Caco-2 (cell line): ENCODE measurements around the gene TCF7L2. TPM values are rescaled to one million over a fixed set of nuclear protein-coding genes. Genes with fewer than 3 reads are reported as not detected.
A peak's percentile ranks its signal among the peaks of the same experiment; 100 is the strongest.

Experiments
- BruUV-seq: library from RNA; stranded (reverse); fragments of 400-500 nt; replicated peaks from 2 replicates; lab custom pipeline; 2021; lab: Mats Ljungman, UMichigan
- CTCF ChIA-PET: fragments of 300-600 bp; sonication (Branson Sonifier 250); formaldehyde crosslinking; loops from one replicate; lab custom pipeline; 2022; ENCODE audit warnings: antibody characterized with exemption; lab: Charles Lee
- POLR2A ChIA-PET: fragments of 300-600 bp; sonication (Branson Sonifier 250); formaldehyde crosslinking; loops from one replicate; lab custom pipeline; 2022; ENCODE audit warnings: antibody characterized with exemption; lab: Charles Lee
- DNase-seq, 2 experiments: peaks; one replicate each; pipeline versions ENCODE4 v3.0.0 to v3.0.0-alpha.2; 2020 to 2022
- H3K27me3 ChIP-seq: replicated peaks from 2 replicates; pipeline ENCODE4 v1.6.0; 2011; ENCODE audit warnings: low read length; ENCODE audit not compliant: control insufficient read depth, insufficient read depth
- H3K36me3 ChIP-seq: 2 replicates; pipeline ENCODE4 v1.5.1; 2011; ENCODE audit warnings: low read length; ENCODE audit not compliant: control insufficient read depth, insufficient read depth
- H3K4me1 ChIP-seq: fragments of 250-450 bp; sonication (Bioruptor Pico); 2 replicates; pipeline ENCODE4 v1.5.1; 2020; ENCODE audit warnings: mild to moderate bottlenecking
- H3K4me3 ChIP-seq: 2 replicates; pipeline ENCODE4 v1.5.1; 2011; ENCODE audit warnings: low read depth, mild to moderate bottlenecking, control low read depth, low read length
- H3K9me3 ChIP-seq: fragments of 250-450 bp; sonication (Bioruptor Pico); 2 replicates; pipeline ENCODE4 v1.5.1; 2020; ENCODE audit warnings: mild to moderate bottlenecking, moderate library complexity
- H3K27ac Mint-ChIP-seq: one replicate; pipeline ENCODE4 v1.8.0; 2022; ENCODE audit warnings: mixed read lengths; ENCODE audit not compliant: unreplicated experiment
- H3K27me3 Mint-ChIP-seq: one replicate; pipeline ENCODE4 v1.8.0; 2022; ENCODE audit warnings: mixed read lengths; ENCODE audit not compliant: insufficient read depth, unreplicated experiment
- H3K36me3 Mint-ChIP-seq: one replicate; pipeline ENCODE4 v1.8.0; 2022; ENCODE audit warnings: mild to moderate bottlenecking, mixed read lengths; ENCODE audit not compliant: insufficient read depth, unreplicated experiment
- H3K4me1 Mint-ChIP-seq: one replicate; pipeline ENCODE4 v1.8.0; 2022; ENCODE audit warnings: low read depth, mixed read lengths; ENCODE audit not compliant: unreplicated experiment
- H3K4me3 Mint-ChIP-seq: one replicate; pipeline ENCODE4 v1.8.0; 2022; ENCODE audit warnings: mild to moderate bottlenecking, moderate library complexity, mixed read lengths; ENCODE audit not compliant: unreplicated experiment
- H3K9me3 Mint-ChIP-seq: one replicate; pipeline ENCODE4 v1.8.0; 2022; ENCODE audit warnings: mixed read lengths; ENCODE audit not compliant: unreplicated experiment
- intact Hi-C: fragments of 100-400 bp; cut with micrococcal nuclease; formaldehyde crosslinking; loops from one replicate; pipeline ENCODE4 v1.10.0; 2022; ENCODE audit not compliant: unreplicated experiment
- total RNA-seq: library from RNA; stranded (reverse); gene quantifications from 2 replicates; pipeline ENCODE4 v1.2.3, GENCODE V29; 2022
- TF ChIP-seq, protein P1 (sequence below), 2 experiments: fragments of 200-600 bp in 1 of 2; IDR thresholded peaks; 1 replicate in 1 of 2; 2 replicates in 1 of 2; pipeline versions ENCODE4 v1.5.1 to v1.8.0; 2011 to 2022; ENCODE audit warnings: antibody characterized with exemption in 1 of 2, control low read depth in 1 of 2, inconsistent platforms in 1 of 2, low read depth in 1 of 2, low read length in 1 of 2, mild to moderate bottlenecking in 1 of 2, moderate library complexity in 1 of 2; ENCODE audit not compliant: insufficient read depth in 1 of 2, severe bottlenecking in 1 of 2, unreplicated experiment in 1 of 2

TCF7L2 gene
- total RNA-seq, 1 experiment from 2014 or later, result 45.4 TPM

DNA sequence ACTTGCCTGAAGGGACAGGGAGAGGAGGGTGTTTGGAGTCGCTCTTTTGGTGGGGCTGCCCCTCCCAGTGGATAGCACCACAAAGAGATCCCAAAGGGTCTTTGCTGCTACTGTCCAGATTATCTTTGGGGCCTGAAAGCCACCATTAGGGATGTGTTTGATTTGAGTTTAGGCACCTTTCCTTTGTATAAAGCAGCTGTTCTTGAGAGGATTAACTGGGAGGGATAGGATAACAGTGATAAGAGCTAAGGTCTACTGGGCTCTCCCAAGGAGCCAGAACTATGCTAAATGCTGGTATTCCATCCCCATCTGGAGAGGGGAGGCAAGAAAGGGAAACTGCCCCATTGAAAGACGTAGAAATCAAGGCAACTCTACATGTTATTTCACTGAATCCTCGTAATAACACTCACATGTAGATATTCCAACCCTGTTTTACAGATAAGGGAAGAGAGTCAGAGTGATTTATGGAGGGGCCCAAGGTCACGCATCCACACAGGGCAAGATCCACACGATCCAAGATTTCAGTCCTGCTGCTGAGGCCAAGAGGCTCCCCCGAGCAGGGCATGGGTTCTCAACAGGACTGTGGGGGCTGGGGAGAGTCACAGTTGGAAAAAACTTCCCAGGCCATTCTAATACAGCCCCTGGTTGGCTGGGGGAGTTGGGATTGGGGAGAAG lies 11.1 kb upstream of the TCF7L2 start:
- intact Hi-C loops, result no loop called here
- no peaks in the 10 kb centered on the region for H3K9me3 ChIP-seq
- H3K4me3 ChIP-seq, result no peak overlapping the region
- ChIA-PET POLR2A (no interaction called here), CTCF (interaction anchor here (0.6 kb wide), 1 partner anchor 10 kb away, joined by 6 read pairs; no protein-coding TSS in a partner anchor)
- H3K27me3 ChIP-seq, result no peaks in the 10 kb centered on the region
- Mint-ChIP-seq H3K27ac (no peak overlapping the region), H3K27me3 (no peaks in the 10 kb centered on the region), H3K4me1 (peaks cover 12% of the 10 kb centered on the region), H3K36me3 (peaks cover 5% of the 10 kb centered on the region), H3K4me3 (no peak overlapping the region), H3K9me3 (no peaks in the 10 kb centered on the region)
- DNase-seq, result peak in 1 of 2 experiments; percentile 54
- TF ChIP-seq, protein P1, sequence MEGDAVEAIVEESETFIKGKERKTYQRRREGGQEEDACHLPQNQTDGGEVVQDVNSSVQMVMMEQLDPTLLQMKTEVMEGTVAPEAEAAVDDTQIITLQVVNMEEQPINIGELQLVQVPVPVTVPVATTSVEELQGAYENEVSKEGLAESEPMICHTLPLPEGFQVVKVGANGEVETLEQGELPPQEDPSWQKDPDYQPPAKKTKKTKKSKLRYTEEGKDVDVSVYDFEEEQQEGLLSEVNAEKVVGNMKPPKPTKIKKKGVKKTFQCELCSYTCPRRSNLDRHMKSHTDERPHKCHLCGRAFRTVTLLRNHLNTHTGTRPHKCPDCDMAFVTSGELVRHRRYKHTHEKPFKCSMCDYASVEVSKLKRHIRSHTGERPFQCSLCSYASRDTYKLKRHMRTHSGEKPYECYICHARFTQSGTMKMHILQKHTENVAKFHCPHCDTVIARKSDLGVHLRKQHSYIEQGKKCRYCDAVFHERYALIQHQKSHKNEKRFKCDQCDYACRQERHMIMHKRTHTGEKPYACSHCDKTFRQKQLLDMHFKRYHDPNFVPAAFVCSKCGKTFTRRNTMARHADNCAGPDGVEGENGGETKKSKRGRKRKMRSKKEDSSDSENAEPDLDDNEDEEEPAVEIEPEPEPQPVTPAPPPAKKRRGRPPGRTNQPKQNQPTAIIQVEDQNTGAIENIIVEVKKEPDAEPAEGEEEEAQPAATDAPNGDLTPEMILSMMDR (IDR thresholded peaks at IDR 0.05; ENCODE audit: insufficient read depth in 1 of 2, low read depth in 1 of 2, low read length in 1 of 2, severe bottlenecking in 1 of 2, unreplicated experiment in 1 of 2), result no peak
- no TSS peak for BruUV-seq
- peaks cover 14% of the 10 kb centered on the region for H3K4me1 ChIP-seq
- no peaks in the 10 kb centered on the region for H3K36me3 ChIP-seq

DNA sequence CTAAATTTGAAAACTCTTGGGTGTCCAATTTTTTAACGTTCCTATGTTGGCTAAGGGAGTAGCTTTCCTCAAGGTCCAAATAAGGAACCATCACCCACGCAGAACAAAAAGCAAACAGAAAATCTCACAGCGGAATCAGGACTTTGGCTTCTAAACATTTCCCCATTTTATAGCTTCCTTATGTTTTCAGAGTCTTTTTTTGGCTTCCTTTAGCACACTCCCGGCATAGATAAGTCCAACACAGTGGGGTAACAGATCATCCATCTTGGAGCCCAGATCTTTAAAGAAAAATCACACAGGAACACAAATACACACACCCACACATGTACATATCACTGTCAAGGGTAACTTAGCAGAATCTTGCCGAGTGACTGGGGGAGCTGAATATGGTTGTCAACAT lies 4.2 kb upstream of the TCF7L2 start:
- TF ChIP-seq, protein P1 (IDR thresholded peaks at IDR 0.05; ENCODE audit: insufficient read depth in 1 of 2, low read depth in 1 of 2, low read length in 1 of 2, severe bottlenecking in 1 of 2, unreplicated experiment in 1 of 2), result no peak
- no peak overlapping the region for H3K27ac Mint-ChIP-seq
- DNase-seq, result no peak
- peaks cover 35% of the 10 kb centered on the region for H3K4me1 ChIP-seq
- H3K27me3 Mint-ChIP-seq, result no peaks in the 10 kb centered on the region
- H3K9me3 ChIP-seq, result no peaks in the 10 kb centered on the region
- intact Hi-C loops, result no loop called here
- no TSS peak for BruUV-seq
- peaks cover 22% of the 10 kb centered on the region for H3K36me3 Mint-ChIP-seq
- ChIA-PET POLR2A (no interaction called here), CTCF (no interaction called here)
- no peaks in the 10 kb centered on the region for H3K36me3 ChIP-seq
- no peak overlapping the region for H3K4me3 ChIP-seq
- no peaks in the 10 kb centered on the region for H3K9me3 Mint-ChIP-seq
- H3K4me3 Mint-ChIP-seq, result no peak overlapping the region
- no peaks in the 10 kb centered on the region for H3K27me3 ChIP-seq
- peaks cover 42% of the 10 kb centered on the region for H3K4me1 Mint-ChIP-seq

DNA sequence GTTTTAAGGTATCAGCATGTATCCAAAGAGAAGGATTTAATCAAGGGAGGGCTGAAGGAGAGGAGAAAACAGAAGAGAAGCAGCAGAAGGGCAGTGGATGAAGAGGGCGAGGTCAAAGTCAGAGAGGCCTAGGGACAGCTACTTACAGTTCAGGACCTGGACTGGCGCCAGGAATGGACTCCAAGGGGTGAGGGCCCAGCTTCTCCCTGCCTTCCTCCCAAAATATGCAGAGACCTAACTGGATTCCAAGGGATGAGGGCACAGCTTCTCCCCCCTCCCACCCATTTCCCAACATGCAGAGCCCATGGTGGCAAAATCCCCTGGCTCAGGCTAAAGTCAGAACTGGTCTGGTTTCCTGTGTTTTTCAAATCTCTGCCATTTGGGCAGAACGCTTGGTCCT lies 3.4 kb upstream of the TCF7L2 start:
- Mint-ChIP-seq H3K4me3 (no peak overlapping the region), H3K27me3 (no peaks in the 10 kb centered on the region), H3K27ac (no peak overlapping the region), H3K36me3 (peaks cover 29% of the 10 kb centered on the region), H3K9me3 (no peaks in the 10 kb centered on the region), H3K4me1 (peaks cover 42% of the 10 kb centered on the region)
- Histone ChIP-seq H3K9me3 (no peaks in the 10 kb centered on the region), H3K4me1 (peaks cover 35% of the 10 kb centered on the region), H3K27me3 (no peaks in the 10 kb centered on the region), H3K4me3 (no peak overlapping the region), H3K36me3 (no peaks in the 10 kb centered on the region)
- DNase-seq, result no peak
- no TSS peak for BruUV-seq
- CTCF ChIA-PET, result no interaction called here
- TF ChIP-seq, protein P1 (IDR thresholded peaks at IDR 0.05; ENCODE audit: insufficient read depth in 1 of 2, low read depth in 1 of 2, low read length in 1 of 2, severe bottlenecking in 1 of 2, unreplicated experiment in 1 of 2), result no peak
- POLR2A ChIA-PET, result no interaction called here
- intact Hi-C loops, result no loop called here
